Hindlimb muscle (tissue), 1 donor: ENCODE results near the gene DBNL. TPM values are rescaled to one million over a fixed set of nuclear protein-coding genes. Genes with fewer than 3 reads are reported as not detected.

Experiments
- DNase-seq: peaks from one replicate; pipeline ENCODE4 v3.0.0-alpha.2; 2013
- polyA plus RNA-seq: library from polyadenylated mRNA; unstranded; fragments of 120-200 nt; gene quantifications from one replicate; pipeline ENCODE4 v1.2.1, GENCODE V29; 2013; ENCODE audit not compliant: insufficient read length

Gene DBNL
- polyA plus RNA-seq, 1 donor, result 43.5 TPM

- DNase-seq, result no peak
These were observed 17.8 kb downstream of the DBNL start for GRCh38 chr7:44062180-44062902.

- DNase-seq, result no peak
These were observed 18.4 kb downstream of the DBNL start for GRCh38 chr7:44062903-44063295.

- DNase-seq, result no peak
These were observed 19.0 kb downstream of the DBNL start for GRCh38 chr7:44063547-44063893.

GRCh38 chr7:44063894-44064651 lies 19.6 kb downstream of the DBNL start:
- no peak for DNase-seq

DNA sequence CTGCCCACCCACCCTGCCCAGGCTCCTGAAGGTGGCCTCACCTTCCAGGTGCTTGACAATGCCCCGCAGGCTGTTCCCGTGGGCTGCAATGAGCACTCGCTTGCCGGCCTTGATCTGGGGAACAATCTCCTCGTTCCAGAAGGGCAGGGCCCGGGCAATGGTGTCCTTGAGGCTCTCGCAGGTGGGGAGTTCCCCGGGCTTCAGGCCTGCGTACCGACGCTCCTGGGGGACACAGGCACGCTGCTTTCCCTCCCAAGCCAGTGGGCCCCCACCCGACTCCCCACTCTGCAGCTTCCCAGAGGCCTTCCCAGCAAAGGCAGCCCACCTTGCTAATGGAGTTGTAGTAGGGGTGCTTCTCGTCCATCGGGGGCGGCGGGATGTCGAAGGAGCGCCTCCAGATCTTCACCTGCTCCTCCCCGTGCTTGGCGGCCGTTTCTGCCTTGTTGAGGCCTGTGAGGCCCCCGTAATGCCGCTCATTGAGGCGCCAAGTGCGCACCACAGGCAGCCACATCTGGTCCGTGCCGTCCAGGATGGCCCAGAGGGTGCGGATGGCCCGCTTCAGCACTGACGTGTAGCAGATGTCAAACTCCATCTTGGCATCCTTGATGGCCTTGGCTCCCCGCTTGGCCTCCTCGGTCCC lies 20.4 kb downstream of the DBNL start:
- no peak for DNase-seq

- DNase-seq, result peak; percentile 37
These were observed 21.1 kb downstream of the DBNL start, which contains the start of gene PGAM2 for GRCh38 chr7:44065431-44066110. PGAM2 (minus strand) TSS chr7:44065567; CDS start chr7:44065529, 38 bp downstream.

DNA sequence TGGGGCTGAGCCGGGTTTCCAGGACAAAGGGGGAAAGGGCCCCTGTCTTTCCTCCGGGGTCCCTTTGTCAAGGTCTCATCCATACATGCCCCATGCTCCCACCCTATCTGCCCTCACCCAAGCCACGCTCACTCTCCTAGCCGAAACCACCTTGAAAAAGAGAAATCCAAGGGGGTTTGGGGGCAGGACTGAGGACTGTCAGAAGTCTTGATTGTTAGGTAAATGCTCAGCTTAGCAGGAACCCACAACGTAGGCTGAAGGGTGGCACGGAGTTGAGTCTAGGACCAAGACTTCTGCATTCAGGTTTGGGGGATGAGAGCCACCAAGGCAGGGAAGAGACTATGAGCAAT lies 21.6 kb downstream of the DBNL start:
- no peak for DNase-seq

DNA sequence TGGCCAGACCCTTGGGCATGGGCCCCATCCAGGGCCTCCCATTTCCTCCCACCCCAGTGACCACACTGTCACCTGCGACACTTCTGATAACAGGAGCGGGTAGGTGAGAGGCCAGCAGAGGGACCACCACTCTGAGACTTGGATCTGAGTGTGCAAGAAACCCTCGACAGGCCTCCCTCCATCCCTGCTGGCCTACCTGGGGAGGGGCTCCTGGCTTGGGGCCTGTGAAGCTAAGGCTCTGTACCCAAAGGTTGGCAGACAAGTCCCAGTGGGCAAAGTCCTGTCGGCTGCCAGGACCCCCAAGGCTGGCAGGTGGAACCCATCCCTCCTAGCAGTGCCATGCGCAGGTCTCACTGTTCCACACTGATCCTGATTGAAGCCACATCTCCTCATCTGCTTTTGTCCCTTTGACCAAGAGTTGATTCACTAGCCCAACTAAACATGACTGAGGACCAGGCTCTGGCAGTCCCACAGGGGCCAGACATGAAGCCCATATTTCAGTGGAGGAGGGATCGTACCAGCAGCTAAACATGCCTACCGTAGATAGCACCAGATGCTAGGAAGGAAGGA lies 22.1 kb downstream of the DBNL start:
- no peak for DNase-seq

DNA sequence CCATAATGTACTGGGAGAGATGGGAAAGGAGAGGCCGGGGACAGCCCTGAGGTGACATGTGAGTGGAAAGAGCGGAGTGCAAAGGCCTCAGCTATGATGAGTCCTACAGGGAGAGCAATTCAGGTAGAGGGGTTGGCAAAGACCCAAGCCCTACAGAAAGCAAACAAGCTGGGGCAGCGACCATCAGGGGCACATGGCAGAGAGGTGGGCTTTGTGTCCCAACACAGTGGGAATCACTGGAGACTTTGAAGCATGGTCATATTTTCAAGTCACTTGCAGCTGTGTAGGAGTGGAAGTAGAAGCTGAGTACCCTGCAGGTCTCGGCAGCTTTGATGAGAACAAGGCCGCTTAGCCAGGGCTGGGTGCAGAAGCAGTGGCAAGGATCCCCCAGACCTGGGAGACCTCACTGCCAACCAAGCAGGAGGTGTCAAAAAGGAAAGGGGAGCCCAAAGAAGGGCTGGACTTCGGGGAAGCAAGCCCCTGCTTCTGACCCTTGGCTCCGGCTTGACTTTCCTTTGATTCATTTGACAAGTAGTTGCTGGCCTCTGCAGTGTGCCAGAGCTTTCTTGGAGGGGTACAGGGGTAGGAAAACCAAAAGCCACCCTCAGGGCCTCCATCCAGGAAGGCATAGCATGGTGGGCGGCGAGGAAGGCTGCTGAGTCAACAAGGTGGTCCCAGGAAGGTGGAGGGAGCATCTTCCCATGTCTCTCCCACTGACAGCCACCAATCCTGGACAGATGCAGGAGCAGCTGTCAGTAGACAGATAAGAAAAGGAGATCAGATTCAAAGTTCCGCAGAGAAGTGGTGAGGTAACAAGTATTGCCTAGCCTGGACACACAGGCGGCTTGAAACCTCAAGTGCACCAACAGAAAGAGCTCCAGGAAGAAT lies 22.8 kb downstream of the DBNL start:
- DNase-seq, result no peak

GRCh38 chr7:44068054-44068453 lies 23.6 kb downstream of the DBNL start:
- DNase-seq, result no peak

- no peak for DNase-seq
These were observed 27.3 kb downstream of the DBNL start for GRCh38 chr7:44071726-44072363.

- no peak for DNase-seq
These were observed 28.1 kb downstream of the DBNL start for GRCh38 chr7:44072364-44073231.

GRCh38 chr7:44073664-44074348 lies 29.3 kb downstream of the DBNL start:
- DNase-seq, result no peak

GRCh38 chr7:44074349-44074695 lies 29.8 kb downstream of the DBNL start:
- DNase-seq, result no peak

GRCh38 chr7:44075296-44076075 lies 31.0 kb downstream of the DBNL start:
- DNase-seq, result no peak

DNA sequence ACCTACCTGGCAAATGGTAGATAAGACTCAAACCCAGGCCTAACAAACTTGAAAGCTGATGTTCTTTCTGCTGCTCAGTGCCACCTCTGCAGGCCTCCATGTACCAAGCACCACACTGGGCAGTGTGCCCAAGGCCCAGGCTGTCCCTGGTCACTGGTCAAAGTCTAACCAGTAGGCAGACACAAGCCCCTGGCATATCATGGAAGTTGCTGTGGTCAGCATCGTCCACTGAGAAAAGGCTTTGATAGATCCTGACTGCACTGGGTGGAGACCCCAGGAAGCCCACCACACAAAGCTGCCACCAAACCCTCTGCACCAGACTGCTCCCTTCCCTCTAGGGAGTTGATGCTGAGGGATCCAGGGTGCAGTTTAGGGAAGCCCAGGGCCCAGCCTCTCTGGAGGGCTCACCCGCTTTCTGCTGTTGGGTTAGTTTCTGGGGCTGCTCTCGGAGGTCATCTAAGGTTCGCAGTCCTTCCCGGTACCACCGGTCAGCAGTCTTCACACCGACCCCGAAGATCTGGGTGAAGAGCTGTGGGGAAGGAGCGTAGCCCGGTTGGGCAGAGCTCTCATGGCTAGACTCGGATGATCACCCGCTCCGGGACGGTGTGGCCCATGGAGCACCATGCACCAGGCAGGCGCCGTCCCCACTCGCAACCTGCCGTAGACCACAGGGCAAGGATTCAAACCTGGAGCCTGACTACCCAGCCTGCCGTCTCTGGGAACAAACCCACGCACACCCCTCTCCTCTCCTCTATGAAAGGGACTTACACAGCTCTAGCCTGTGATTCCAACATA lies 31.8 kb downstream of the DBNL start:
- DNase-seq, result no peak

DNA sequence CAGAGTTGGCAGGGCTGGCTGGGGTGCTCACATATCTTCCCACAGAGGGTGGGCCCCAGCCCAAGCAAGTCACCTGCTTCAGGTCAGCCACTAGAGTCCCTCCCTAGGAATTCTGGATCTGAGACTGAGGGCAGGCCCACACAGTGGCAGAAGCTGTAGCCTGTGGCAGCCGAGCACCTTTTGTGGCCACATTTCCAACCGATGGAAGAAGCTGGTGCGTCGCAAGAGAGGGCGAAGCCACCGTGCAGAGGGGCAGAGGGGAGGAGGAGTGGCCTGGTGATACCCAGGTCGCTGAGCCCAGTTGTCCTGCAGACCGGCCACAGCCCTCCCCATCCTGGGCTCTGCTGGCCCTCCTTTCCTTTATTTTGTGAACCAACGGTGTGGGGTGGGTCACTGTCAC lies 32.6 kb downstream of the DBNL start:
- no peak for DNase-seq

- DNase-seq, result no peak
These were observed 33.2 kb downstream of the DBNL start for GRCh38 chr7:44077681-44078091.
